ENCODE measurements around the gene NPR3. TPM values are rescaled to one million over a fixed set of nuclear protein-coding genes. Genes with fewer than 3 reads are reported as not detected.

The NPR3 gene
- total RNA-seq, 1 experiment from 2014 or later = not detected

DNA sequence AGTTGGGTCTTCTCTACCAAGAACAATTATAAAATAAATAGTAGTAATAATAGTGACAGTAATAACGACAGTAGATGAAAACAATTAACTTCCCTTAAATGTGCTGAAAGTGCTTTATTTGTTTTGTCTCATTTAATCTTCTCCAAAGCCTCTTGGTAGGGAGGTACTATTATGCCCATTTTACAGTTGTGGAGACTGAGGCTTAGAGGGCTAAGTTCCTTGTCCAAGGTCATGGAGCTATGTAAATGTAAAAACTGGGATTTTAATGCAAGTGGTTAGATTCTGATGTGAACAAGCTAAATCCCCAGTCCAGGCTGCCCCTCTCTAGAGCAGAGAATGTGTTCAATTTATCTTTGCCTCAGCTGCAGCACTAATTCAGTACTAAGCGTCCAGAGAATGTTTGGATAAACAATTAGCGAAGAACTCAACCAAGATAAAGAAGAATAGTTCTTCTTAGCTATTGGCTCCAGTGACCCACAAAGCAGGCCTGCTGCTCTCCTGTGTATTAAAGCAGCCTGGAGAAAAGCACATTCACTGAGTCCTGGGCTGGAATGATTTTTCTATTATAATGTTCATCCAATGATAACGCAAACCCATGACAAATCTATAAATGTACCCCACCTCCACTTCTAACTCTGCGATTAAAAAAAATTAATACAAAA is 68.8 kb downstream of the NPR3 start:
- peaks cover 2% of the 10 kb centered on the region for H3K27me3 Mint-ChIP-seq (ENCODE audit: low read depth)
- H2BK12ac ChIP-seq (ENCODE audit: insufficient read length, low read depth, low read length) = no peak overlapping the region
- no peak overlapping the region for H3K4me3 Mint-ChIP-seq
- 0 out of 4 replicates have a peak, but pooled peaks cover 0 to 3% of the 10 kb centered on the region in 2 experiments for H3K4me1 Mint-ChIP-seq
- no peak overlapping the region for H3K27ac ChIP-seq (ENCODE audit: insufficient read length, low read depth, low read length)
- no peak overlapping the region for H3T11ph ChIP-seq (ENCODE audit: low read length)
- H3K4me1 ChIP-seq (ENCODE audit: insufficient read depth, low read length) = no peaks in the 10 kb centered on the region
- H3K9me3 ChIP-seq (ENCODE audit: control insufficient read depth, low read depth, low read length) = no peaks in the 10 kb centered on the region
- H4K8ac ChIP-seq (replicated peaks; ENCODE audit: insufficient read length, low read depth, low read length) = no peak overlapping the region
- H2AK5ac ChIP-seq (ENCODE audit: insufficient read length, low read length) = no peak overlapping the region
- no peaks in the 10 kb centered on the region for H3K36me3 Mint-ChIP-seq (ENCODE audit: insufficient read depth in 1 of 3, low read depth in 3 of 3)
- H2BK5ac ChIP-seq (ENCODE audit: insufficient read length, low read length) = no peak overlapping the region
- no peak overlapping the region for H3K4ac ChIP-seq (ENCODE audit: low read depth, low read length)
- no peak overlapping the region for H3K18ac ChIP-seq (ENCODE audit: insufficient read length, low read depth, low read length)
- H2BK15ac ChIP-seq (ENCODE audit: low read depth, low read length) = no peak overlapping the region
- TF ChIP-seq, protein P1, sequence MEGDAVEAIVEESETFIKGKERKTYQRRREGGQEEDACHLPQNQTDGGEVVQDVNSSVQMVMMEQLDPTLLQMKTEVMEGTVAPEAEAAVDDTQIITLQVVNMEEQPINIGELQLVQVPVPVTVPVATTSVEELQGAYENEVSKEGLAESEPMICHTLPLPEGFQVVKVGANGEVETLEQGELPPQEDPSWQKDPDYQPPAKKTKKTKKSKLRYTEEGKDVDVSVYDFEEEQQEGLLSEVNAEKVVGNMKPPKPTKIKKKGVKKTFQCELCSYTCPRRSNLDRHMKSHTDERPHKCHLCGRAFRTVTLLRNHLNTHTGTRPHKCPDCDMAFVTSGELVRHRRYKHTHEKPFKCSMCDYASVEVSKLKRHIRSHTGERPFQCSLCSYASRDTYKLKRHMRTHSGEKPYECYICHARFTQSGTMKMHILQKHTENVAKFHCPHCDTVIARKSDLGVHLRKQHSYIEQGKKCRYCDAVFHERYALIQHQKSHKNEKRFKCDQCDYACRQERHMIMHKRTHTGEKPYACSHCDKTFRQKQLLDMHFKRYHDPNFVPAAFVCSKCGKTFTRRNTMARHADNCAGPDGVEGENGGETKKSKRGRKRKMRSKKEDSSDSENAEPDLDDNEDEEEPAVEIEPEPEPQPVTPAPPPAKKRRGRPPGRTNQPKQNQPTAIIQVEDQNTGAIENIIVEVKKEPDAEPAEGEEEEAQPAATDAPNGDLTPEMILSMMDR (conservative IDR thresholded peaks at IDR 0.05) = no peak
- H2BK20ac ChIP-seq (ENCODE audit: low read depth, low read length, poor library complexity, severe bottlenecking) = no peak overlapping the region
- no peak overlapping the region for H3K14ac ChIP-seq (ENCODE audit: insufficient read depth, low read length)
- no peak overlapping the region for H3K4me2 ChIP-seq (ENCODE audit: insufficient read depth, insufficient read length, low read length)
- H2AFZ ChIP-seq (ENCODE audit: low read length) = no peak overlapping the region
- no peaks in the 10 kb centered on the region for H4K20me1 ChIP-seq (ENCODE audit: control insufficient read depth, insufficient read depth, insufficient read length)
- H3K27me3 ChIP-seq (ENCODE audit: insufficient read depth, low read length) = no peaks in the 10 kb centered on the region
- WGBS (ENCODE audit: extremely low coverage, insufficient read length, low lambda C conversion rate) = no CpG with 5 or more reads among the region's 5 CpGs
- no peak overlapping the region for H3K9ac ChIP-seq (ENCODE audit: extremely low read depth, insufficient read length, low read length)
- no peaks in the 10 kb centered on the region for H3K79me2 ChIP-seq (ENCODE audit: insufficient read depth, low read length)
- no peak for DNase-seq
- H3K79me1 ChIP-seq (ENCODE audit: insufficient read depth, low read depth, low read length, poor library complexity, severe bottlenecking) = no peaks in the 10 kb centered on the region
- H3K56ac ChIP-seq (ENCODE audit: insufficient read length, low read depth, low read length) = no peak overlapping the region
- no peak overlapping the region for H4K5ac ChIP-seq (ENCODE audit: insufficient read length, low read depth, low read length)
- no peak overlapping the region for H3K27ac Mint-ChIP-seq
- no peak overlapping the region for H3K23ac ChIP-seq (ENCODE audit: insufficient read length, low read depth, low read length)
- no peaks in the 10 kb centered on the region; a peak in 1 of 5 replicates for H3K9me3 Mint-ChIP-seq
- no peaks in the 10 kb centered on the region for H3K23me2 ChIP-seq (ENCODE audit: insufficient read length, low read depth, low read length, poor library complexity, severe bottlenecking)
- H4K91ac ChIP-seq (ENCODE audit: insufficient read length, low read depth, low read length) = no peak overlapping the region
- no peak overlapping the region for H2BK120ac ChIP-seq (ENCODE audit: low read depth, low read length, poor library complexity, severe bottlenecking)

Data from H9 (cell line).